Ovary (tissue), 9 donors: ENCODE results near the gene SSX2IP. TPM values are rescaled to one million over a fixed set of nuclear protein-coding genes. Genes with fewer than 3 reads are reported as not detected.

Experiments
- DNase-seq, 5 donors: peaks; one replicate each; pipeline ENCODE4 v3.0.0-alpha.2; 2019 to 2020
- H3K27ac ChIP-seq, 2 donors: fragments of 200-600 bp; one replicate each; pipeline versions ENCODE4 v1.5.1 to v1.8.0; 2019 to 2022
- H3K27me3 ChIP-seq: fragments of 200-600 bp; one replicate; pipeline ENCODE4 v1.8.0; 2022
- H3K36me3 ChIP-seq: fragments of 200-600 bp; sonication (generic); one replicate; pipeline ENCODE4 v1.5.1; 2019
- H3K4me1 ChIP-seq: one replicate; pipeline ENCODE4 v1.8.1; 2013; ENCODE audit warnings: mild to moderate bottlenecking, moderate library complexity; ENCODE audit not compliant: insufficient read depth
- H3K4me3 ChIP-seq: fragments of 200-600 bp; sonication (generic); one replicate; pipeline ENCODE4 v1.5.1; 2017
- H3K9me3 ChIP-seq, 2 donors: fragments of 200-600 bp in 1 of 2; sonication (generic) in 1 of 2; one replicate each; pipeline versions ENCODE4 v1.5.1 to v1.8.1; 2013 to 2019; ENCODE audit warnings: mild to moderate bottlenecking in 1 of 2, moderate library complexity in 1 of 2
- CTCF ChIP-seq, 3 donors: fragments of 450-650 bp in 2 of 3; fragments of 200-600 bp in 1 of 3; IDR thresholded peaks; one replicate each; pipeline versions ENCODE4 v1.5.1 to v1.8.0; 2016 to 2022; ENCODE audit warnings: antibody characterized with exemption in 3 of 3, mild to moderate bottlenecking in 1 of 3
- EP300 ChIP-seq: sonication (generic); formaldehyde crosslinking; IDR thresholded peaks from one replicate; pipeline ENCODE4 v1.6.1; 2017; ENCODE audit warnings: antibody characterized with exemption
- POLR2A ChIP-seq: fragments of 450-650 bp; IDR thresholded peaks from one replicate; pipeline ENCODE4 v1.6.1; 2017; ENCODE audit warnings: antibody characterized with exemption, mild to moderate bottlenecking, moderate library complexity
- WGBS, 3 donors: extraction: QIAGEN DNeasy Blood & Tissue Kit in 1 of 3; methylation state at CpG; one replicate each; pipeline versions ENCODE4 v1.1.5 to v1.1.7; 2013 to 2017; 5-methylcytosine and 5-hydroxymethylcytosine counted together
- intact Hi-C, 4 donors: fragments of 100-400 bp; cut with DNase I; formaldehyde crosslinking; loops; one replicate each; pipeline versions ENCODE4 v1.11.0 to v1.15.1; 2022 to 2023
- polyA plus RNA-seq, 2 donors: library from polyadenylated mRNA; stranded (reverse); fragments of 200-250 nt in 1 of 2; fragments of 350-450 nt in 1 of 2; fragmentation: Illumina TruSeq in 1 of 2; extraction: RNeasy Lipid Tissue Mini Kit (QIAGEN cat#74804) in 1 of 2; gene quantifications; one replicate each; pipeline ENCODE4 v1.2.3, GENCODE V29; 2013 to 2014
- total RNA-seq, 7 donors: library from RNA; depleted of rRNA in 2 of 7; stranded (reverse); fragments of >200 nt in 2 of 7; fragmentation: NEBNext Ultra II Directional in 3 of 7; extraction: Animal tissue kit (Norgen Biotek cat#: 25700) in 3 of 7; gene quantifications; one replicate each; pipeline versions ENCODE4 v1.1.0 to v1.2.4, GENCODE V29; 2016 to 2023
- donor health status: DM: no; HTN: no; CAD: no; lungs with moderate emphysema.
- donor health status: DM: no; HTN: no; CAD: no.
- donor health status: Bipolar disorder and iron deficiency.
- donor health status: DM: yes; HTN: yes; CAD: no.
- donor health status: DM: no; HTN: no; CAD: no.
- donor health status: DM: yes; HTN: yes; CAD: no.

Gene SSX2IP
- total and polyA plus RNA-seq, 9 donors = 1.1 to 8.5 (median 4.9) TPM

- H3K9me3 ChIP-seq = no peaks in the 10 kb centered on the region
- no peaks in the 10 kb centered on the region for H3K36me3 ChIP-seq
- intact Hi-C loops = no loop called here
- no peak overlapping the region for H3K27ac ChIP-seq
- 74 to 83% (median 78%) methylated on average over 4 of the region's 4 CpGs for whole genome bisulfite sequencing, 3 donors
- no peak for DNase-seq
- H3K27me3 ChIP-seq = no peaks in the 10 kb centered on the region
- H3K4me1 ChIP-seq = no peaks in the 10 kb centered on the region
- TF ChIP-seq POLR2A (no peak), EP300 (no peak)
- H3K4me3 ChIP-seq = no peak overlapping the region
These were observed 21.6 kb upstream of the SSX2IP start for GRCh38 chr1:84711869-84712268.

DNA sequence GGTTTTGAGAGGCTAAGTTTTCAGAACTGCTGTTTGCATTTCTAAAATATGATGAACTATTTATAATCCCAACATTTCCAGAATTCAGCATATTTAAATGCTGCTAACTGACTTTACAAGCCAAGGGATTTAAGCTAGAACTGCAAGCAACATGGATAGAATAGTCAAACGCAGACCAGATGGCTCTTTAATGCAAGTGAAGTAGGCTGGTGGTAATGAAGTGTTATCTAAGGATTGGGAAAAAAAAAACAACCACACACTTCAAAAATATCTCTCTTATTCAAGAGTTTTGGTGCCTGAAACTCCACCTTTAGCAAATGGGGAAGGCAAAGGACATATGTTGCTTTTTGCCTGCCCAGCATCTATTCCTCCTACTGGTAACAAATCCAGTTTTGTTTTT, 20.9 kb upstream of the SSX2IP start:
- Histone ChIP-seq H3K36me3 (no peaks in the 10 kb centered on the region), H3K27ac (no peak overlapping the region), H3K4me3 (no peak overlapping the region), H3K27me3 (no peaks in the 10 kb centered on the region), H3K4me1 (no peaks in the 10 kb centered on the region), H3K9me3 (no peaks in the 10 kb centered on the region)
- 19 to 20% (median 20%) methylated on average over 1 of the region's 1 CpG for WGBS, 3 donors
- TF ChIP-seq EP300 (no peak), CTCF (IDR thresholded peaks at IDR 0.05) (no peak), POLR2A (no peak)
- no peak for DNase-seq
- intact Hi-C loops = no loop called here

DNA sequence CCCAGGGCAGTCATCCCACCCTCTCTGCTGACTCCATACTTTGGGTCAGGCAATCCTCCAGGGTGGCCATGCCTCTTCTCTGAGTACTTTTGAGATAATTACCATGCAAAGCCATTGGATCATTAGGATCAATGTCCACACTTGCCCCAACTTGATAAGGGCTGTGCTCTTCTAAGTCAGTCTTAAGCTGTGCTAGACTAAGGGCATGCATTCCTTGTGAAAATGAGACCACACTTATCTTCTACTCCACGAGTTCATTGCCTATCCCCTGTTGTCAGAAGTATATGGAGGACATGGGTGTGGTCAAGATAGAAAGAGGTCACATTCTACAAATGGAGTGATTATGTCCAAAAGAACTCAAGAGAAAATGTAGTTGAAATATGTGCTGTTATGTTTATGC, 18.9 kb upstream of the SSX2IP start:
- 64 to 76% (median 66%) methylated on average over 1 of the region's 1 CpG for WGBS, 3 donors

GRCh38 chr1:84708031-84708430, 17.8 kb upstream of the SSX2IP start:
- no peaks in the 10 kb centered on the region for H3K27me3 ChIP-seq
- H3K27ac ChIP-seq = no peak overlapping the region
- H3K9me3 ChIP-seq = no peaks in the 10 kb centered on the region
- 87 to 92% (median 91%) methylated on average over 4 of the region's 4 CpGs for WGBS, 3 donors
- H3K36me3 ChIP-seq = no peaks in the 10 kb centered on the region
- no peak for TF ChIP-seq EP300
- no peak for TF ChIP-seq CTCF (IDR thresholded peaks at IDR 0.05)
- TF ChIP-seq POLR2A = no peak
- intact Hi-C loops = no loop called here
- no peak for DNase-seq
- H3K4me3 ChIP-seq = no peak overlapping the region
- no peaks in the 10 kb centered on the region for H3K4me1 ChIP-seq

More for the DNA sequence above, 18.9 kb upstream of the SSX2IP start:
- no peak for DNase-seq
- Histone ChIP-seq H3K36me3 (no peaks in the 10 kb centered on the region), H3K27ac (no peak overlapping the region), H3K4me3 (no peak overlapping the region), H3K9me3 (no peaks in the 10 kb centered on the region), H3K4me1 (no peaks in the 10 kb centered on the region), H3K27me3 (no peaks in the 10 kb centered on the region)
- intact Hi-C loops = no loop called here
- TF ChIP-seq POLR2A (no peak), EP300 (no peak), CTCF (IDR thresholded peaks at IDR 0.05) (no peak)

DNA sequence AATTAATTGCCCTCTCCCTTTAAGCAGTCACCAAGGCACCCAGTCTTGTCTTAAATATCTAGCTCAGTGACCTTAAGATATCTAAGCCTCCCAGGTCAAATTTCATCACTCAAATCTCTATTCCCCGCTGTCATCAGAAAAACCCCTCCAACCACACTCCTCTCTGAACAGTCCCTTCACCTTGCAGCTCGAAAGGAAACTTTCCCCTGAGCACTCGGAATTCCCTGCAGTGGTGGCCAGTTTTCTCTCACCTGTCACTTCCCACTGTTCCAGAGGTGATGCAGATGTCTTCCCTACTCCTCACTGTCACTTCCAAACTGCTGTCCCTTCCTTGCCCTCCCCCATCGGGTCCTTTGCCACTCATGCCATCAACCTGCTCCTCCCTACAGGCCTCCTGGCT, 15.3 kb upstream of the SSX2IP start:
- no peak for TF ChIP-seq POLR2A
- no peak for TF ChIP-seq CTCF (IDR thresholded peaks at IDR 0.05)
- TF ChIP-seq EP300 = no peak
- Histone ChIP-seq H3K9me3 (no peaks in the 10 kb centered on the region), H3K27me3 (no peaks in the 10 kb centered on the region), H3K4me3 (no peak overlapping the region), H3K27ac (no peak overlapping the region), H3K4me1 (no peaks in the 10 kb centered on the region), H3K36me3 (no peaks in the 10 kb centered on the region)
- DNase-seq = no peak
- intact Hi-C loops = no loop called here
- 61 to 73% (median 66%) methylated on average over 4 of the region's 4 CpGs for WGBS, 3 donors
